ENCODE data around the gene USP53.
"Not testable (repeated sequence)": the region's sequence is repeated elsewhere in the genome, so short reads cannot be mapped to it uniquely, and the experiment has no call there.

The USP53 gene

GRCh38 chr4:119229908-119230687 lies 17.6 kb downstream of the USP53 start:
- DNase-seq: no peak

GRCh38 chr4:119231491-119231890 lies 19.0 kb downstream of the USP53 start:
- no peak for DNase-seq

GRCh38 chr4:119232286-119232685 lies 19.8 kb downstream of the USP53 start:
- DNase-seq: no peak

DNA sequence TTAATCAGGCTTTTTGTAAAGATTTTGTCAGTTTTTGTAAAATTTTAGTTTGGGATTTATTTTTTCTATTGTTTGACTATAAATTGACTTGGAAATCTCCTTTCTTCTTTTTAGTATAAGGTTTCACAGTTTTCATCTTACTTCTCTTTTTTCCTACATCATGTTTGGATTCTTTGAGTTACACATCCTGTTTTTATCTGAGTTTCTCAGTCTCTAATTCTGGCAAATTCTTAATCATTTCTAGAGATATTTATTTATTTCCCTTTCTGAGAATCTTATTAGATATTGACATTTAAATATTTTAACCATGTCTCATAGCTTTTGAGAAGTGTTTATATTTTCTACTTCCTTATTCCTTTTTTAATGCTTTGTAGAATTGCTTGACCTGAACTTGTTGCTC lies 20.7 kb downstream of the USP53 start:
- no peak for DNase-seq

DNA sequence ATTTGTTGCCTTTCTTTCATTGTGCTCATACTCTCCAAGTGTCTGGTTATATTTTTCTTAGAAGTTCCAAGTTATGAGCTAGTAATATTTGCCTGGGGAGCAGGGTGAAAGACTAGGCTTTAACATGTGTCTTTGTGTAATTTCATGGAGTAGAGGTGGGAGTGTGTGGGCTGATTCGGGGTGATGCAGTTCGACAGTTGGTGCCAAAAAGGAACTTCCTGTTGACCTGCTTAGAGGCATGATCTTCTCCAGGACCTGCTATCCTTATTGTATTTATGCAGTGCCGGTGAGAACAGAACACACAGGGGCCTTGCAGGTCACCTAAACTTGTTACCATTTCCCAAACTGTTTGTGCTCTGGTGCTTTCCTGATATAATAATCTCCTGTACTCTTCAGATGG lies 21.2 kb downstream of the USP53 start:
- no peak for DNase-seq

DNA sequence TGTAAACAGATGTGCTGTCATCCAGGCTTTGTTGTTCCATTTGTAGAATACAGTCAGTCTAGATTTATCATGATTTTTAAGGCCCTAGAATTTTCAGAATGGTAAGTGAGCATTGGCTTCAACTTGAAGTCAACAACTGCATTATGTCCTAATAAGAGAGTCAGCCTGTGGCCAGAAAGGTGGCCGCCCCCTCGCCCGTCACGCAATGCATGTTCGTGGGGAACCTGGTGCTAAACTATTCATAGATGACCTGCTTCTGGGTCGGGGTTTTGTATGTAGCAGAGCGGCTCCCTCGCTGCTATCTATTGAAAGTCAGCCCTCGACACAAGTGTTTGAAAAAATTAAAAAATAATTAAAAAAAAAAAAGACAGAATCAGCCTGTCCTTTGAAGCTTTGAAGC lies 24.7 kb downstream of the USP53 start:
- no peak for DNase-seq

GRCh38 chr4:119237642-119238041 lies 25.1 kb downstream of the USP53 start:
- no peak for DNase-seq

DNA sequence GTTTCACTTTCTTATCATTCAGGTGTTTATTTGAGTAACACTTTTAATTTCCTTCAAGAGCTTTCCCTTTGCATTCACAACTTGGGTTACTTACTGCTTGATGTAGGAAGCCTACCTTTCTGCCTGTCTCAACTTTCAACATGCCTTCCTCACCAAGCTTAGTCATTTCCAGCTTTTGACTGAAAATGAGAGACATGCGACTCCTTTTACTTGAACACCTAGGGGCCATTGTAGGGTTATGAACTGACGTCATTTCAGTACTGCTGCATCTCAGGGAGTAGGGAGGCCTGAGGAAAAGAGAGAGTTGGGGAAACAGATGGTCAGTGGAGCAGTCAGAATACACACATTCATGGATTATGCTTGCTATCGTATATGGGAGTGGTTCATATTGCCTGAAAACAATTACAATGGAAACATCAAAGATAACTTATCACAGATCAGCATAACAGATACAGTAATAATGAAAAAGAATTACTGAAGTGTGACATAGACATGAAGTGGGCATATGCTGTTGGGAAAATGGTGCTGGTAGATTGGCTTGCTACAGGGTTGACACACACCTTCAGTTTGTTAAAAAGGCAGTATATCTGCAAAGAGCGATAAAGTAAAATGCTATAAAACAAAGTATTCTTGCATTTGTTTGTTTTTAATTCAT lies 25.7 kb downstream of the USP53 start:
- DNase-seq: no peak

DNA sequence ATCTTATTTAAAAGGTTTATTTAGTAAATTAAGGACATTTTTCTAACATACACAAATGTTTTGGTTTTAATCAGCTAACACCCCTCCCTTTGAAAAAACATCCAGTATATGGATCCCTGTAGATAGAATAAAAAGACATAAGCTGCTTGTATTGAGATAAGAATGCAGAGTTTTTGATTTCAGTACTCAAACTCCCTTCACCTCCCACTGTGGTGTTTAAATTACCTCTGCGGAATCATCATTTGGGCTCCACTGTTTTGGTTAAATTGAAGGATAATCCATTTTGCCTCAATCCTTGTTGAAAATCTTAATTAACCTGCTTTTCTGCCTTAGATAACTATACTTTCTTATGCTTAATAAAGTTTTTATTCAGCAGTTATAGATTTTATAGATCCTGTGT lies 27.6 kb downstream of the USP53 start:
- no peak for DNase-seq

DNA sequence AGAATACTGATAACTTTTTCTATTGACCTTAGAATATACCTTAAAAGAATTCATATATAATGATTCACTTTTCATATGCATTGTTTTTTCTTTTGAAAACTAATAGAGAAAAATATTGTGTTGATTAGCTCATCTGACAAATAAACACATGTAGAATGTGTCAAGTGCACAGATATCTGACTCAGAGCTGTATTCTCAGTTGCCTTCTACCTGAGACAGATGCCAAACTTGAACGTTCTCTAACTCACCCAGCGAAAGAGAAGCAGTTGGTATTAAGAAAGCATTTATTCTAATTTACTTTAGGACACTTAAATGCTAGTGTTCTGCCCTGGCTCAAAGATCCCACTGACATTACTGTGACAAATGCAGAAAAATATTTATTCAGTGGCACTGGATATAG lies 28.1 kb downstream of the USP53 start:
- no peak for DNase-seq

- DNase-seq: no peak
Observed at GRCh38 chr4:119242417-119242816, 29.9 kb downstream of the USP53 start.

DNA sequence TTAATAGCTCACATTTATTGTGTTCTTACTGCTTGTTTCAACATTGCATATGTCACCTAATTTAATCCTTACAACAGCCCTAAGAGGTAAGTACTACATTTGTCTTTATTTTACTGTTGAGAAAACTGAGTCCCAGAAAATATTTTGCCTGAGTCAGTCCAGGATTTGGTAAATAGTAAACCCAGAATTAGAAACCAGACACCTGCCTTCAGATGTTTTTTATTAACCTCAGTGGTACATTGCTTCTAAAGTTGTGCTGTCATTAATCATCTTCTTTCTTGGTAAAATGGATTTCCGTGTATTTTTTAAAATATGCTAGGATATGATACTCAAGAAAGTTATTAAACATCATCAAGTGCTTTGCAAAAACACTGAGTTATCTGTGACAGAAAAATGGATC lies 31.4 kb downstream of the USP53 start:
- no peak for DNase-seq

GRCh38 chr4:119244344-119244743 lies 31.8 kb downstream of the USP53 start:
- no peak for DNase-seq

DNA sequence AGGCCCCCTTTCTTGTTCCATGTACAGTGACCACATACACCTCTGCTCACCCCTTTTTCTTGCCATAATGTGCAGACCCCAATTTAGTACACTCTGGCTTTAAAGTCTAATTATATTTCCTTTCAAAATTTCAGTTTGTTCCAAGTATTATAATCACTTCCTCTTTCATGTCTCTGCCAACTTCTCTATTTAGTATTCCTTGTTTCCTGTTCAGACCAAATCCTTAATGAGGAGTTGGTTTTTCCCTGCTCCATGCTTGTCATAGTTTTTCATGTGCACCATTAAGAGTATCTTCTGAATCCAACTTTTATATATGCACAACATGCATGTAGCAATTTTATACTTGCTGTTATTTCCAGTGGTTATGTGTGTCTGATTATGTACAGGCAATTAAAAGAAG lies 32.3 kb downstream of the USP53 start:
- no peak for DNase-seq

DNA sequence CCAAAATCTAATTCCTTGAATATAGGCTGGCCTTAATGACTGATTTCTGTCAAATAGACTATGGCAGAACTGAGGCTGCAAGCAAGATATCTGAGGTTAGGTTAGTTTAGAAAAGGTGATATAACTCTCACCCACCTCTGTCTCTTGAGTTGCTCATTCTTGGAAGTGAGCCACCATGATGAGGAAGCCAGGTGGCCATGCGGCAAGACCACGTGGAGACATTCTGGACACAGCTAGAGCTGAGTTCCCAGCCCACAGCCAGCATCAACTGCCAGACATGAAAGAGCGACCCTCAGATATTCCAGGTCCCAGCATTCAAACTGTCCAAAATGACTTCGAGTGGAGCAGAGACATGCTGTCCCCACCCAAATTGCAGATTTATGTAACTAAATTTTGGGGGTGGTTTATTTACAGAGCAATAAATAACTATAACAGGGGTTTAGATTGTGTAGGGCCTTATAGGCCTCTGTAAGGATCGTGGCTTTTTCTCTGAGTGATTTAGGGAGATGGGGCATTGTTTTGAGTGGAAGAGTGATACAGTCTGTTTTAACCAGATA lies 33.7 kb downstream of the USP53 start:
- no peak for DNase-seq

DNA sequence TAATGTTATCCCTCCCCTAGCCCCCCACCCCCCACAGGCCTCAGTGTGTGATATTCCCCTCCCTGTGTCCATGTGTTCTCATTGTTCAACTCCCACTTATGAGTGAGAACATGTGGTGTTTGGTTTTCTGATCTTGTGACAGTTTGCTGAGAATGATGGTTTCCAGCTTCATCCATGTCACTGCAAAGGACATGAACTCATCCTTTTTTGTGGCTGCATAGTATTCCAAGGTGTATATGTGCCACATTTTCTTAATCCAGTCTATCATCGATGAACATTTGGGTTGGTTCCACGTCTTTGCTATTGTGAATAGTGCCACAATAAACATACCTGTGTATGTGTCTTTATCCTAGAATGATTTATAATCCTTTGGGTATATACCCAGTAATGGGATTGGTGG lies 38.5 kb downstream of the USP53 start:
- not testable (repeated sequence) for DNase-seq

- not testable (repeated sequence) for DNase-seq
Observed at GRCh38 chr4:119255223-119255622, 42.7 kb downstream of the USP53 start.

DNA sequence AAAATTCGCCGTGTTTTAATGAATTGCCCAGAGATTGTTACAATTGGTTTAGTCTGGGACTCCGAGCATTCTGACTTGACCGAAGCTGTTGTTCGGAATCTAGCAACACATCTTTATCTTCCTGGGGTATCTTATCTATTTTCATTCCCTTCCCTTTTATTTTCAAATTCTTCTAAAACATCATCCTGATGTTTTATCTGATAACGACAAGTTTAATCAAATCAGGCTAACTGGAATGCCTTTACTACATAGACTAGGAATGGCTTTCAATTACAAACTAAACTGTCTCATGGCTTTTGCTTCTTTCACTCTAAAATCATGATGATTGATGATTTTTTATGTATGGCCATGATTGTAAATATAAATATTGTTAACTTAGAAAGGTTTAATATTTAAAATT lies 48.0 kb downstream of the USP53 start:
- no peak for DNase-seq

DNA sequence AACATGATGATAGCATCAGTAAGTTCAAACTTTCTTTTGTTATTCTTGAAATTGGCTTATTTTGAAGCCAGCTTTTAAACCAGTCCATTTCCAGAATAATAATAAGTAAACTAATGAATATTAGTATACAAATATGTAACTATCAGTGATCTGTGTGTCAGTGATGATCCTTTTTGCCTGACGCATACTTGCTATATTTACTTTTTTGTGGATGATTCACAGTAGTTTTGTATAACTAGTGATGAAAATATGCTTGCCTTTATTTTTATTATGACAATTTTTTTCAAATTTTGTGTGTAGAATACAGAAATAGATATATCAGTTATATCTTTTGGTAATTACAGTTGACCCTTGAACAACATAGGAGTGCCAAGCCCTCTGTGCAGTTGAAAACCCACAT lies 49.5 kb downstream of the USP53 start:
- no peak for DNase-seq

DNA sequence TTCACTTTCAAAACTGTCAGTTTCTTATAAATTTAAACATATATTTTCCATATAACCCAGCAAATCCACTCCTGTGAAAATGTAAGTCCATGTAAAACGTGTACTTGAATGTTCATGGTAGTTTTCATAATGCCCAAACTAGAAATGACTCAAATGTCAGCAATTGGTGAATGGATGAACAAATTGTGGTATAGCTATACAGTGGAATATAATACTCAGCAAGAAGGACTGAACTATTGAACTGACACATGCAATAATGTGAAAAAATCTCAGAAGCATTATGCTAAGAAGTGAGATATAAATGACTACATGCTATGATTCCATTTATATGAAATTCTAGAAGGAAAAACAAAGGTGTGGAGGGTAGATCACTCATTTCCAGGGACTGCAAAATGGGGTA lies 52.2 kb downstream of the USP53 start:
- no peak for DNase-seq

GRCh38 chr4:119266153-119266552 lies 53.6 kb downstream of the USP53 start:
- no peak for DNase-seq

GRCh38 chr4:119268466-119268865 lies 56.0 kb downstream of the USP53 start:
- DNase-seq: no peak

DNA sequence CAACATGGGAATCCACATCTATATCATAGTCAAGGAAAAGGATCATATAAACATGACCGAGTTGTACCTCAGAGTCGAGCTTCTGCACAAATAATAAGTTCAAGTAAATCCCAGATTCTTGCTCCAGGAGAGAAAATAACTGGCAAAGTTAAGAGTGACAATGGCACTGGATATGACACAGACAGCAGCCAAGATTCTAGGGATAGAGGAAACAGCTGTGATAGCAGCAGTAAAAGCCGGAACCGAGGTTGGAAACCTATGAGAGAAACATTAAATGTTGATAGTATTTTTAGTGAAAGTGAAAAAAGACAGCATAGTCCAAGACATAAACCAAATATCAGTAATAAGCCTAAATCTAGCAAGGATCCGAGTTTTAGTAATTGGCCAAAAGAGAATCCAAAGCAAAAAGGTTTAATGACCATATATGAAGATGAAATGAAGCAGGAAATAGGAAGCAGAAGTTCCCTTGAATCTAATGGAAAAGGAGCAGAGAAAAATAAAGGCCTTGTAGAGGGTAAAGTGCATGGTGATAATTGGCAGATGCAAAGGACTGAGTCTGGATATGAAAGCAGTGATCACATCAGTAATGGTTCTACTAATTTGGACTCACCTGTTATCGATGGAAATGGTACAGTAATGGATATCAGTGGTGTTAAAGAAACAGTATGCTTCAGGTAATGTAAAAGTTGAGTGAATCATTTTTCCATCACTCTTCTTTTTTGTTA lies 59.0 kb downstream of the USP53 start:
- DNase-seq: no peak

GRCh38 chr4:119279541-119279940 lies 67.0 kb downstream of the USP53 start:
- not testable (repeated sequence) for DNase-seq
